ENCODE results near the gene SLC38A10. TPM values are rescaled to one million over a fixed set of nuclear protein-coding genes. Genes with fewer than 3 reads are reported as not detected.
A peak's percentile ranks its signal among the peaks of the same experiment; 100 is the strongest.

Gene SLC38A10
- total and polyA plus RNA-seq, 10 of the 15 experiments (the other 5 are each of a cell fraction or from before 2014, with no cell fraction given), result 0.52 to 67.9 (median 22.1) TPM

DNA sequence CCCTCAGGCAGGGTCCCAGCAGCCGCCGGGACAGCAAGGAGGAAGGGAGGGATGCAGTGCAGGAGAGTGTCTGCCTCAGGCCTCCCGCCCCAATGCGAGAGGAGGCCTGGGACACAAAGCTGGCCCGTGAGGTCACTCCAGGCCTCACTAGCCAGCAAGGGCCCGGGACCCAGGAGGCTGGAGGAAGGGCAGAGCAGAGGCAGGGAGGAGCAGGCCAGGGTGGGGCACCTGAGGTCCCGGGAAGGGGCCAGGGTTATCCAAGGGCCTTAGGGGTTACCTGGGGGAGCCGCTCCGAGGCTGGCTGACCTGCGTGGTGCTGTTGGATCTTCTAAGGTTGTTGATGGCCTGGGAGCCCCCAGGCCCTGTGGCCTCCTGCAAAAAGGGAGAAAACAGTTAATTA is 86.5 kb downstream of the SLC38A10 start:
- CTCF ChIA-PET, result no interaction called here
- intact Hi-C loops (cut with micrococcal nuclease; ENCODE audit: unreplicated experiment) (no loop called here), in situ Hi-C loops (cut with MboI) (no loop called here)
- H3K36me3 ChIP-seq (ENCODE audit: control insufficient read depth in 2 of 2, insufficient read depth in 2 of 2, low read length in 1 of 2), result peaks cover 0 to 12% of the 10 kb centered on the region in 2 experiments; a peak in 2 of 4 replicates
- POLR2A ChIA-PET, result no interaction called here
- FAIRE-seq (no peak), DNase-seq (ENCODE audit: low read depth, low spot score) (no peak), ATAC-seq (no peak)
- WGBS (ENCODE audit: insufficient coverage, insufficient replicate concordance, low lambda C conversion rate, missing lambda C conversion rate), result 93% methylated on average over 8 of the region's 10 CpGs
- H3K4me1 ChIP-seq (ENCODE audit: control insufficient read depth, insufficient read depth, low read length), result no peaks in the 10 kb centered on the region
- H4K20me1 ChIP-seq (ENCODE audit: control insufficient read depth, insufficient read depth), result no peaks in the 10 kb centered on the region
- BruUV-seq (replicated peaks), result no TSS peak
- H3K9me3 ChIP-seq (replicated peaks; ENCODE audit: control insufficient read depth, insufficient read depth, low read length), result no peaks in the 10 kb centered on the region
- no peak overlapping the region for H2AFZ ChIP-seq (ENCODE audit: control insufficient read depth, low read depth, low read length)
- no peak for TF ChIP-seq NFXL1 (IDR thresholded peaks at IDR 0.05; ENCODE audit: borderline replicate concordance)
- no peak for TF ChIP-seq SREBF2 (IDR thresholded peaks at IDR 0.05; ENCODE audit: low read length)
- TF ChIP-seq ZNF384 (IDR thresholded peaks at IDR 0.05; ENCODE audit: borderline replicate concordance, low read depth, low read length), result no peak
- no peak for TF ChIP-seq NFYB (IDR thresholded peaks at IDR 0.05; ENCODE audit: insufficient read depth, low read depth, low read length)
- no peak for TF ChIP-seq RAD51 (IDR thresholded peaks at IDR 0.05)
- H3K27ac ChIP-seq (ENCODE audit: control insufficient read depth, insufficient read depth), result no peak overlapping the region
- no peak overlapping the region for H3K9ac ChIP-seq (ENCODE audit: control insufficient read depth, insufficient read depth, low read length)
- SMC1A ChIA-PET (ENCODE audit: uncharacterized antibody, unreplicated experiment), result no interaction called here
- no peak overlapping the region for H3K4me2 ChIP-seq (ENCODE audit: control insufficient read depth, insufficient read depth)
- RAD21 ChIA-PET (ENCODE audit: unreplicated experiment), result no interaction called here
- H3K79me2 ChIP-seq (ENCODE audit: control insufficient read depth, insufficient read depth, low read length), result no peaks in the 10 kb centered on the region
- no peaks in the 10 kb centered on the region for H3K27me3 ChIP-seq (replicated peaks in 1 of 2; ENCODE audit: control insufficient read depth in 2 of 2, insufficient read depth in 2 of 2, low read length in 1 of 2)
- no peak overlapping the region for H3K4me3 ChIP-seq

DNA sequence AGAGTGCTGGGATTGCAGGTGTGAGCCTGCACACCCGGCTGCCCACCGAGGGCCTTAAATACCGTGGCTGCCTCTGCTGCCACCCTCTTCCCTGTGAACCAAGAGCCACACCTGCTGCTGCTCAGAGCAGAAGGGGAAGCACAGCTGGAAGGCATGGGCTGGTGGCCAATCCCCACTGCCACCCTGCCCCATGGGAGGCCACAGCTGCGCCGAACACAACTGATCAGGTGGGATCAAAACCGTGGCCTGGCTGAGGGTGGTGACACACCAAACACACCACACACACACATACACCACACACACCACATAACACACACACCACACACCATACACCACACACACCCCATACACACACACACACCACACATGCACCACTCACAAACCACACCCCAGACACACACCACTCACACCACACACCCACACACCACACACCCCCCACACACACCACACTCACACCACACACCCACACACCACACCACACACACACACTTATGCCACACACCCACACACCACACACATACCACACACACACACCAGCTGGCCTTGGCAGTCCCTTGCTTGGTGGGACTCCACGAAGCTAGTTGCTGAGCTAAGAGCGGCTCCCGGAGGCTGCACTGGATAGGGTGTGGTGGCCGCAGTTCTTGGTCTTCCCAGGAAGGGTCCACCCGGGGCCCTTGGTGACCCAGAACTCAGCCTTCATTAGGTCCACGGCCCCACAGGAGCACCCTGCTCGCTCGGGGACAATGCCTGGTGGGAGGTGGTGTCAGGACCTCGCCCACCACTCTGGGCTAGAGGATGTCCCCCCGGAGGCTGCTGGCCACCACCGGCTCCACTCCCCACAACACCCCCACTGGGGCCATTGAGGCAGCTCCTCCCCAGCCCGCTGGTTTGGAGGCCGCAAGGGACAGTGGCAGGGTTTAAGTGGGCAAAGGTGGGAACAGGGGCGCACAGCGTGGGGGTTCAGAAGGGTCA is 87.2 kb downstream of the SLC38A10 start:
- peak; percentile 23 for FAIRE-seq
- TF ChIP-seq RUNX3 (IDR thresholded peaks at IDR 0.05; ENCODE audit: low read length) (0 out of 2 replicates have a peak, but pooled peaks have one; percentile 29), SREBF2 (IDR thresholded peaks at IDR 0.05; ENCODE audit: low read length) (no peak)
- peak; percentile 49 for ATAC-seq
- DNase-seq (ENCODE audit: low read depth, low spot score), result no peak
- SMC1A ChIA-PET (ENCODE audit: uncharacterized antibody, unreplicated experiment), result no interaction called here
- no peaks in the 10 kb centered on the region for H4K20me1 ChIP-seq (ENCODE audit: control insufficient read depth, insufficient read depth)
- H3K79me2 ChIP-seq (ENCODE audit: control insufficient read depth, insufficient read depth, low read length), result no peaks in the 10 kb centered on the region
- H3K4me2 ChIP-seq (ENCODE audit: control insufficient read depth, insufficient read depth), result no peak overlapping the region
- H3K27me3 ChIP-seq (replicated peaks in 1 of 2; ENCODE audit: control insufficient read depth in 2 of 2, insufficient read depth in 2 of 2, low read length in 1 of 2), result no peaks in the 10 kb centered on the region
- H3K4me3 ChIP-seq, result no peak overlapping the region
- H2AFZ ChIP-seq (ENCODE audit: control insufficient read depth, low read depth, low read length), result no peak overlapping the region
- no peaks in the 10 kb centered on the region for H3K9me3 ChIP-seq (replicated peaks; ENCODE audit: control insufficient read depth, insufficient read depth, low read length)
- no TSS peak for BruUV-seq (replicated peaks)
- 73% methylated on average over 20 of the region's 21 CpGs for WGBS (ENCODE audit: insufficient coverage, insufficient replicate concordance, low lambda C conversion rate, missing lambda C conversion rate)
- H3K27ac ChIP-seq (ENCODE audit: control insufficient read depth, insufficient read depth), result no peak overlapping the region
- RAD21 ChIA-PET (ENCODE audit: unreplicated experiment), result no interaction called here
- H3K36me3 ChIP-seq (ENCODE audit: control insufficient read depth in 2 of 2, insufficient read depth in 2 of 2, low read length in 1 of 2), result peaks cover 0 to 12% of the 10 kb centered on the region in 2 experiments; a peak in 2 of 4 replicates
- CTCF ChIA-PET, result no interaction called here
- no peaks in the 10 kb centered on the region for H3K4me1 ChIP-seq (ENCODE audit: control insufficient read depth, insufficient read depth, low read length)
- POLR2A ChIA-PET, result no interaction called here
- intact Hi-C loops (cut with micrococcal nuclease; ENCODE audit: unreplicated experiment), result no loop called here
- in situ Hi-C loops (cut with MboI), result no loop called here
- no peak overlapping the region for H3K9ac ChIP-seq (ENCODE audit: control insufficient read depth, insufficient read depth, low read length)
